K562 (cell line): ENCODE measurements around the gene SUFU. TPM values are rescaled to one million over a fixed set of nuclear protein-coding genes. Genes with fewer than 3 reads are reported as not detected.

Source experiments
- ATAC-seq: fragments of 200-7000 bp; cut with Tn5 transposase; 3 replicates; pipeline ENCODE4 v1.9.1; 2020; ENCODE audit warnings: moderate library complexity
- BruUV-seq: library from RNA; stranded (reverse); fragments of 400-500 nt; replicated peaks from 2 replicates; lab custom pipeline; 2021; lab: Mats Ljungman, UMichigan
- CTCF ChIA-PET: fragments of 300-600 bp; formaldehyde crosslinking; extraction: SDS; loops from one replicate; lab custom pipeline; 2021; ENCODE audit warnings: low intra/inter-chr PET ratio; lab: Yijun Ruan, JAX
- POLR2A ChIA-PET: fragments of 300-600, 350-650 bp; sonication (Branson Sonifier 250); formaldehyde crosslinking; extraction: SDS; loops from one replicate; lab custom pipeline; 2021; ENCODE audit warnings: antibody characterized with exemption, inconsistent platforms; lab: Yijun Ruan, JAX
- DNase-seq, 4 experiments: peaks; one replicate each; pipeline versions ENCODE4 v3.0.0 to v3.0.0-alpha.2; 2011 to 2018; ENCODE audit warnings: low spot score in 3 of 4, mixed read lengths in 3 of 4; ENCODE audit errors: extremely low read depth in 1 of 4
- FAIRE-seq: peaks from 2 replicates; lab custom pipeline; 2011; peaks lifted over from hg19 to GRCh38; lab: Jason Lieb, UNC
- H2AFZ ChIP-seq: 2 replicates; pipeline ENCODE4 v1.6.0; 2011; ENCODE audit warnings: low read depth, low read length, control low read depth, inconsistent platforms
- H3K27ac ChIP-seq: fragments of 200-600 bp; 3 replicates; pipeline ENCODE4 v1.8.0; 2011; ENCODE audit warnings: low read depth, mild to moderate bottlenecking, control low read depth, inconsistent platforms, low read length, moderate library complexity, mixed read lengths; ENCODE audit errors: extremely low read depth
- H3K27me3 ChIP-seq, 2 experiments: fragments of 300-600 bp in 1 of 2; 2 replicates in 1 of 2; 3 replicates in 1 of 2; pipeline versions ENCODE4 v1.6.0 to v1.8.0; 2011; ENCODE audit warnings: inconsistent platforms in 2 of 2, low read length in 2 of 2, mild to moderate bottlenecking in 1 of 2, mixed read lengths in 1 of 2, moderate library complexity in 1 of 2; ENCODE audit not compliant: control insufficient read depth in 2 of 2, insufficient read depth in 2 of 2
- H3K36me3 ChIP-seq: fragments of 300-600 bp; 3 replicates; pipeline ENCODE4 v1.8.0; 2011; ENCODE audit warnings: mild to moderate bottlenecking, low read length, inconsistent platforms; ENCODE audit not compliant: control insufficient read depth, insufficient read depth
- H3K4me1 ChIP-seq, 2 experiments: fragments of 200-600 bp in 1 of 2; replicated peaks in 1 of 2; 2 replicates in 1 of 2; 3 replicates in 1 of 2; pipeline versions ENCODE4 v1.5.1 to v1.8.0; 2011; ENCODE audit warnings: inconsistent platforms in 2 of 2, low read length in 2 of 2, mild to moderate bottlenecking in 1 of 2, mixed read lengths in 1 of 2, moderate library complexity in 1 of 2; ENCODE audit not compliant: control insufficient read depth in 2 of 2, insufficient read depth in 2 of 2
- H3K4me2 ChIP-seq: 2 replicates; pipeline ENCODE4 v1.6.1; 2011; ENCODE audit warnings: low read length, control low read depth, inconsistent platforms, mixed read lengths; ENCODE audit not compliant: insufficient read depth
- H3K4me3 ChIP-seq: fragments of 200-600 bp; sonication (generic), shearing (Covaris generic); 2 replicates; pipeline ENCODE4 v1.5.1; 2016; ENCODE audit warnings: control low read depth, inconsistent platforms
- H3K79me2 ChIP-seq: fragments of 200-600 bp; 3 replicates; pipeline ENCODE4 v1.8.0; 2011; ENCODE audit warnings: low read length, inconsistent platforms; ENCODE audit not compliant: control insufficient read depth, insufficient read depth
- H3K9ac ChIP-seq, 2 experiments: 2 replicates each; pipeline versions ENCODE4 v1.6.0 to v1.6.1; 2011; ENCODE audit warnings: low read depth in 2 of 2, low read length in 2 of 2, control low read depth in 1 of 2, inconsistent platforms in 1 of 2, mild to moderate bottlenecking in 1 of 2, mixed read lengths in 1 of 2; ENCODE audit not compliant: insufficient read depth in 1 of 2
- H3K9me1 ChIP-seq: one replicate; pipeline ENCODE4 v1.6.0; 2011; ENCODE audit warnings: inconsistent platforms, mild to moderate bottlenecking, low read length, moderate library complexity; ENCODE audit not compliant: control insufficient read depth, insufficient read depth
- H3K9me3 ChIP-seq: replicated peaks from 2 replicates; pipeline ENCODE4 v1.5.1; 2011; ENCODE audit warnings: low read depth, low read length, inconsistent platforms; ENCODE audit not compliant: control insufficient read depth, insufficient read depth
- H4K20me1 ChIP-seq: replicated peaks from 2 replicates; pipeline ENCODE4 v1.6.1; 2011; ENCODE audit warnings: low read length, inconsistent platforms, mixed read lengths; ENCODE audit not compliant: control insufficient read depth, insufficient read depth
- EWSR1 ChIP-seq: fragments of 450-650 bp; IDR thresholded peaks from 2 replicates; pipeline ENCODE4 v1.6.1; 2018; ENCODE audit warnings: borderline replicate concordance, mild to moderate bottlenecking, low read depth, moderate library complexity; ENCODE audit not compliant: partially characterized antibody
- ILK ChIP-seq: fragments of 450-650 bp; IDR thresholded peaks from 2 replicates; pipeline ENCODE4 v1.6.1; 2016; ENCODE audit warnings: missing genetic modification characterization, low read depth, mild to moderate bottlenecking, missing compliant biosample characterization, moderate library complexity, borderline replicate concordance
- LCOR ChIP-seq: sonication (generic); formaldehyde crosslinking; IDR thresholded peaks from 2 replicates; pipeline ENCODE4 v1.8.0; 2022; ENCODE audit warnings: mild to moderate bottlenecking, missing genetic modification reagents
- MNT ChIP-seq, 2 experiments: fragments of 450-650 bp; conservative IDR thresholded peaks; 2 replicates each; pipeline ENCODE4 v1.6.1; 2017; ENCODE audit warnings: mild to moderate bottlenecking in 2 of 2, moderate library complexity in 2 of 2
- MTA3 ChIP-seq: fragments of 450-650 bp; formaldehyde crosslinking; IDR thresholded peaks from 2 replicates; pipeline ENCODE4 v1.6.1; 2017; ENCODE audit warnings: mild to moderate bottlenecking, borderline replicate concordance
- NR1H2 ChIP-seq: sonication (generic); formaldehyde crosslinking; IDR thresholded peaks from 2 replicates; pipeline ENCODE4 v1.4.0; 2020; ENCODE audit warnings: mild to moderate bottlenecking, missing genetic modification reagents
- SETDB1 ChIP-seq: IDR thresholded peaks from one replicate; pipeline ENCODE4 v1.6.1; 2012; ENCODE audit warnings: low read length, control low read depth, inconsistent platforms
- TAF1 ChIP-seq: IDR thresholded peaks from 2 replicates; pipeline ENCODE4 v1.6.1; 2011; ENCODE audit warnings: mild to moderate bottlenecking, low read length, moderate library complexity; ENCODE audit not compliant: insufficient read depth, control insufficient read depth, severe bottlenecking; ENCODE audit errors: extremely low read depth
- UBTF ChIP-seq, 2 experiments: IDR thresholded peaks; 2 replicates each; pipeline ENCODE4 v1.6.1; 2012; ENCODE audit warnings: improper control_type of control experiment in 2 of 2, low read depth in 2 of 2, low read length in 2 of 2, borderline replicate concordance in 1 of 2
- ZFP36 ChIP-seq: fragments of 150-350 bp; IDR thresholded peaks from 2 replicates; pipeline ENCODE4 v1.6.1; 2018; ENCODE audit warnings: low read length, low read depth; ENCODE audit not compliant: partially characterized antibody
- WGBS: fragments of 100-300 bp; shearing (Covaris generic); methylation state at CpG from one replicate; pipeline ENCODE4 v1.1.6; 2016; ENCODE audit warnings: low coverage, mixed read lengths; ENCODE audit not compliant: insufficient coverage; ENCODE audit errors: missing lambda C conversion rate; 5-methylcytosine and 5-hydroxymethylcytosine counted together
- in situ Hi-C: fragments of 300-500 bp; cut with MboI; formaldehyde crosslinking; loops from 4 replicates; pipeline ENCODE4 v1.15.0; 2018; ENCODE audit warnings: inconsistent platforms, mixed read lengths
- intact Hi-C: fragments of 100-400 bp; cut with micrococcal nuclease; formaldehyde crosslinking; loops from 2 replicates; pipeline ENCODE4 v1.14.2; 2022
- polyA plus RNA-seq, 8 experiments: library from polyadenylated mRNA; depleted of rRNA in 4 of 8; stranded (reverse) in 5 of 8; unstranded in 3 of 8; fragments of >200 nt; fragmentation: Nextera tagmentation in 2 of 8; fragmentation: Illumina TruSeq in 1 of 8; extraction: Ambion mirVana in 2 of 8; extraction: Trizol in 1 of 8; gene quantifications; 2 replicates each; pipeline versions ENCODE4 v1.2.1 to v1.2.3, GENCODE V29; 2011 to 2014; ENCODE audit warnings: inconsistent platforms in 1 of 8, missing spikeins in 1 of 8
- total RNA-seq, 7 experiments: library from RNA; depleted of rRNA in 6 of 7; stranded (reverse); fragments of >200 nt in 6 of 7; fragmentation: Illumina TruSeq in 2 of 7; extraction: Trizol in 2 of 7; gene quantifications; 2 replicates each; pipeline versions ENCODE4 v1.2.1 to v1.2.3, GENCODE V29; 2011 to 2021; ENCODE audit warnings: low replicate concordance in 1 of 7
- TF ChIP-seq, protein P1 (sequence below), 2 experiments: IDR thresholded peaks; 2 replicates each; pipeline ENCODE4 v1.6.1; 2011; ENCODE audit warnings: borderline replicate concordance in 1 of 2, control low read depth in 1 of 2, low read depth in 1 of 2, low read length in 1 of 2, mild to moderate bottlenecking in 1 of 2, mixed read lengths in 1 of 2, moderate library complexity in 1 of 2; ENCODE audit not compliant: insufficient read depth in 1 of 2, insufficient read length in 1 of 2, poor library complexity in 1 of 2, severe bottlenecking in 1 of 2; ENCODE audit errors: extremely low read depth in 1 of 2

SUFU gene
- total and polyA plus RNA-seq, 9 of the 15 experiments (the other 6 are each of a cell fraction or from before 2014, with no cell fraction given): 0.59 to 6.3 (median 0.82) TPM

DNA sequence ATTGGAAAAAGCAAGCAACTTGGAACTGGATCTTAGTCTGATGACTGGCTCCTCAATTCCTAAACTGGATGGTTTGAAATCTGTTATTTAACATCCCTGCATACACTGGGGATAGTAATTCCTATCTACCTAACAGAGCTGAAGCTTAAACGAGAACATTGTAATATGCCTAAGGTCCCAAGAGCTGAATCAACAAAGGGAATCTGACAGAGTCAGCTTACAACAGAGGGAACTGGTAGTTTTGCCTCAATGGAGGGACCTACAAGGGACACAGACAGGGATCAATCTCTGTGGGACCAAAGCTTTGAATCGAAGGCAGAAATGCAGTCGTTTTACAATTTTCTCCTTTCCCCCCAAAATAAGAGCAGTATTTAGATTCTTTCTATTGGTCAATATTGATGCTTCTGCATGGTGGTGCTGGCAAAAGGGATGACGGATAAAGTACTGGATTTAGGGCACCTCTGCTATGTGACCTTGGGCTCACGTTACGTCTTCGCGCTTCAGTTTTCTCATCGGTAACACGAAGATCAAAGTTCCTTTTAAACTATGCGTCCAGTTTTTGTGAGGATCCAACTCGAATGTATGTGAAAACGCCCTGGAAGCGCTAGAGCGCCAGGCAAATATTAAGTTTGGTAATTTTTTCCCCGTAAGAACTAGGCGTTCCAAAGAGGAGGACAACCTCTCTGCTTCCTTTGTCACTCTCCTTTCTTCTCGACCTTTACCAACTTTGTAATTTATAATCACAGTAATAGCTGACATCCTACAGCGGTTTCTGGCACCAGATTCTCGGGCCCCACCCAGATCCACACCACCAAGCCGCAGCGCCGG is 2.4 kb upstream of the SUFU start:
- ATAC-seq (no peak), DNase-seq (no peak), FAIRE-seq (peak; percentile 52)
- Histone ChIP-seq H4K20me1 (no peaks in the 10 kb centered on the region), H3K27me3 (no peaks in the 10 kb centered on the region), H3K9ac (peak overlapping the region; percentile 62 to 80), H3K9me1 (no peaks in the 10 kb centered on the region), H3K4me1 (peaks cover 4 to 13% of the 10 kb centered on the region in 2 experiments; a peak in 4 of 5 replicates), H2AFZ (peak overlapping the region; percentile 20; the same call in 1 of the 2 replicates), H3K36me3 (peaks cover 12% of the 10 kb centered on the region; the same call in 2 of the 3 replicates), H3K4me3 (peak overlapping the region; percentile 86), H3K9me3 (no peaks in the 10 kb centered on the region), H3K4me2 (peak overlapping the region; percentile 81), H3K27ac (peak overlapping the region; percentile 65), H3K79me2 (peaks cover 73% of the 10 kb centered on the region)
- BruUV-seq: TSS peak; percentile 54
- WGBS: 1% methylated on average over 23 of the region's 23 CpGs
- ChIA-PET CTCF (no interaction called here), POLR2A (interaction anchor here (1.4 kb wide), 1 partner anchor 18 kb away, joined by 6 read pairs; no protein-coding TSS in a partner anchor)
- in situ Hi-C loops: loop anchor here (5.0 to 25.0 kb wide), 2 partner anchors 86 to 664 kb away; partner anchors contain the start of gene KCNIP2
- intact Hi-C loops: loop anchor here (1.0 to 5.0 kb wide), 3 partner anchors 39 to 96 kb away; no protein-coding TSS in a partner anchor
- TF ChIP-seq ZFP36: no peak
- TF ChIP-seq UBTF (IDR thresholded peaks at IDR 0.05; ENCODE audit: borderline replicate concordance in 1 of 2, low read depth in 2 of 2, low read length in 2 of 2): 0 out of 4 replicates have a peak, but pooled peaks of 1 of the 2 experiments have one; percentile 39
- no peak for TF ChIP-seq EWSR1
- TF ChIP-seq, protein P1, sequence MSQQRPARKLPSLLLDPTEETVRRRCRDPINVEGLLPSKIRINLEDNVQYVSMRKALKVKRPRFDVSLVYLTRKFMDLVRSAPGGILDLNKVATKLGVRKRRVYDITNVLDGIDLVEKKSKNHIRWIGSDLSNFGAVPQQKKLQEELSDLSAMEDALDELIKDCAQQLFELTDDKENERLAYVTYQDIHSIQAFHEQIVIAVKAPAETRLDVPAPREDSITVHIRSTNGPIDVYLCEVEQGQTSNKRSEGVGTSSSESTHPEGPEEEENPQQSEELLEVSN (IDR thresholded peaks at IDR 0.05; ENCODE audit: borderline replicate concordance in 1 of 2, extremely low read depth in 1 of 2, insufficient read depth in 1 of 2, insufficient read length in 1 of 2, low read depth in 1 of 2, low read length in 1 of 2, poor library complexity in 1 of 2, severe bottlenecking in 1 of 2): peak in 1 of 2 experiments; percentile 12
- TF ChIP-seq ILK (tag): no peak
- TF ChIP-seq SETDB1: no peak
- TF ChIP-seq MTA3: 0 out of 2 replicates have a peak, but pooled peaks have one; percentile 21
- no peak for TF ChIP-seq NR1H2
- TF ChIP-seq LCOR (CRISPR knock-in tag): 0 out of 2 replicates have a peak, but pooled peaks have one; percentile 13
- TF ChIP-seq TAF1: no peak
- 0 out of 4 replicates have a peak, but pooled peaks of 1 of the 2 experiments have one; percentile 9 for TF ChIP-seq MNT (conservative IDR thresholded peaks at IDR 0.05)
